Spleen (tissue), 7 donors: Measurements from ENCODE around the gene CPAMD8.

Experiments used
- CTCF ChIP-seq, 11 experiments: fragments of 200-600 bp in 7 of 11; fragments of 450-650 bp in 4 of 11; sonication (generic) in 4 of 11; IDR thresholded peaks in 8 of 11; conservative IDR thresholded peaks in 3 of 11; 1 replicate in 7 of 11; 2 replicates in 4 of 11; pipeline versions ENCODE4 v1.4.0 to v1.8.0; 2016 to 2021; ENCODE audit warnings: antibody characterized with exemption in 11 of 11, inconsistent platforms in 4 of 11, mild to moderate bottlenecking in 1 of 11
- POLR2A ChIP-seq, 3 donors: fragments of 450-650 bp; IDR thresholded peaks; one replicate each; pipeline ENCODE4 v1.5.1; 2017; ENCODE audit warnings: antibody characterized with exemption in 3 of 3, mild to moderate bottlenecking in 1 of 3
- POLR2AphosphoS5 ChIP-seq, 3 donors: sonication (generic); formaldehyde crosslinking; IDR thresholded peaks; one replicate each; pipeline ENCODE4 v1.5.1; 2017; ENCODE audit warnings: antibody characterized with exemption in 3 of 3
- donor health status: DM: no; HTN: no; CAD: no; lungs with moderate emphysema.
- donor health status: DM: no; HTN: no; CAD: no.
- donor health status: DM: no; HTN: no; CAD: no.

- no peak for TF ChIP-seq CTCF (IDR thresholded peaks at IDR 0.05 in 8 of 11, conservative IDR thresholded peaks at IDR 0.05 in 3 of 11)
- TF ChIP-seq POLR2A (IDR thresholded peaks at IDR 0.05): no peak
- TF ChIP-seq POLR2AphosphoS5 (IDR thresholded peaks at IDR 0.05): no peak
These were observed 19.4 kb upstream of the CPAMD8 start for GRCh38 chr19:17045907-17046502.
